ENCODE measurements around the gene RALGDS. TPM values are rescaled to one million over a fixed set of nuclear protein-coding genes. Genes with fewer than 3 reads are reported as not detected.

Gene RALGDS
- total RNA-seq, 4 donors from 2014 or later: 26.0 to 95.1 (median 38.9) TPM

DNA sequence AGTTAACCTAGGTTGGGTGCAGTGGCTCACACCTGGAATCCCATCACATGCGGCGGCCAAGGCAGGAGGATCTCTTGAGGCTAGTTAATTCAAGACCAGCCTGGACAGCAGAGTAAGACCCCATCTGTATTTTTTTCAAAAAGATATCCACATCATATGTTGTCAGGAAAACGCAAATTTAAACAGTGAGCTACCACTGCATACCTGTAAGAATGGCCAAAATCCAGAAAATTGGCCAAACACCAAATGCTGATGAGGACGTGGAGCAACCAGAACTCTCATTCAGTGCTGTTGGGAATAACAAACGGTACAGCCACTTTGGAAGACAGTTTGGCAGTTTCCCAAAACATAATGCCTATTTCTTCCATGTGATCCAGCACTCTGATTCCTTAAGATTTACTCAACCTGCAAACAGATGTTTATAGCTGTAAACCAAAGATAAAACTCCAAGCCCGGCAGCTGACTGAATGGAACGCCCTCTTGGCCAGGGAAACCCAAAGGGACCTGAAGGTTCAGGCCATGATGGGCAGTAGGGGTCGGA, 46.9 kb downstream of the RALGDS start:
- TF ChIP-seq, protein P1, sequence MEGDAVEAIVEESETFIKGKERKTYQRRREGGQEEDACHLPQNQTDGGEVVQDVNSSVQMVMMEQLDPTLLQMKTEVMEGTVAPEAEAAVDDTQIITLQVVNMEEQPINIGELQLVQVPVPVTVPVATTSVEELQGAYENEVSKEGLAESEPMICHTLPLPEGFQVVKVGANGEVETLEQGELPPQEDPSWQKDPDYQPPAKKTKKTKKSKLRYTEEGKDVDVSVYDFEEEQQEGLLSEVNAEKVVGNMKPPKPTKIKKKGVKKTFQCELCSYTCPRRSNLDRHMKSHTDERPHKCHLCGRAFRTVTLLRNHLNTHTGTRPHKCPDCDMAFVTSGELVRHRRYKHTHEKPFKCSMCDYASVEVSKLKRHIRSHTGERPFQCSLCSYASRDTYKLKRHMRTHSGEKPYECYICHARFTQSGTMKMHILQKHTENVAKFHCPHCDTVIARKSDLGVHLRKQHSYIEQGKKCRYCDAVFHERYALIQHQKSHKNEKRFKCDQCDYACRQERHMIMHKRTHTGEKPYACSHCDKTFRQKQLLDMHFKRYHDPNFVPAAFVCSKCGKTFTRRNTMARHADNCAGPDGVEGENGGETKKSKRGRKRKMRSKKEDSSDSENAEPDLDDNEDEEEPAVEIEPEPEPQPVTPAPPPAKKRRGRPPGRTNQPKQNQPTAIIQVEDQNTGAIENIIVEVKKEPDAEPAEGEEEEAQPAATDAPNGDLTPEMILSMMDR (IDR thresholded peaks at IDR 0.05; ENCODE audit: low read depth): no peak

DNA sequence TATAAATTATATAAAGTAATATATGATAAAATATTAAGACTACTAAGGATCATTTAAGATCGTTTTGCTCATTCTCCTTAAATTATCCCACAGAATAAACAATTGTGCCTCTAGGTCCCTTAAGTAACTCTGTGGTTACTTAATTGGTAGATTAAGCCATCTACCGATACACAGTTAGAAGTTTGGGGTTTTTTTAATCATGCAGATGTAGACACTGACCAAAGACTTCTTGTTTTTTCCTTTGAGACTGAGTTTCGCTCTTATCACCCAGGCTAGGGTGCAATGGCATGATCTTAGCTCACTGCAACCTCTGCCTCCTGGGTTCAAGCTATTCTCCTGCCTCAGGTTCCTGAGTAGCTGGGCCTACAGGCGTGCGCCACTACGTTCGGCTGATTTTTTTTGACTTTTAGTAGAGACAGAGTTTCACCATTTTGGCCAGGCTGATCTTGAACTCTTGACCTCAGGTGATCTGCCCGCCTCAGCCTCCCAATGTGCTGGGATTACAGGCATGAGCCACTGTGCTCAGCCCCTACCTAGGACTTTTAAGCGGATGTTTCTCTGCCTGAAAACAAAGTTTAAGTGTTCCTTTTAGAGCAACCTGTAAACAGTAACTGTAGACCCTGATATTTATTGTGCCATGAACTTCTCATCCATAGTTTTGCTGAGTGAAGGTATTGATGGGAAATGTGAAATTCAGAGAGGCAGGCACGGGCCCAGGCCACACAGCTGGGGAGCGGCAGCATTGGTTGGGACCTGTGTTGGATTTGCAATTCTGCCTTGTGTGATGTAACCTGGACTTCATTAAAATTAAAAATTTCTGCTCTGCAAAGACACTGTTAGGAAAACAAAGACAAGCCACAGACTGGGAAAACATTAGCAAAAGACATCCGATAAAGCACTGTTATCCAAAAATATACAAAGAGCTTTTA, 47.7 kb downstream of the RALGDS start:
- TF ChIP-seq, protein P1 (IDR thresholded peaks at IDR 0.05; ENCODE audit: low read depth): no peak

DNA sequence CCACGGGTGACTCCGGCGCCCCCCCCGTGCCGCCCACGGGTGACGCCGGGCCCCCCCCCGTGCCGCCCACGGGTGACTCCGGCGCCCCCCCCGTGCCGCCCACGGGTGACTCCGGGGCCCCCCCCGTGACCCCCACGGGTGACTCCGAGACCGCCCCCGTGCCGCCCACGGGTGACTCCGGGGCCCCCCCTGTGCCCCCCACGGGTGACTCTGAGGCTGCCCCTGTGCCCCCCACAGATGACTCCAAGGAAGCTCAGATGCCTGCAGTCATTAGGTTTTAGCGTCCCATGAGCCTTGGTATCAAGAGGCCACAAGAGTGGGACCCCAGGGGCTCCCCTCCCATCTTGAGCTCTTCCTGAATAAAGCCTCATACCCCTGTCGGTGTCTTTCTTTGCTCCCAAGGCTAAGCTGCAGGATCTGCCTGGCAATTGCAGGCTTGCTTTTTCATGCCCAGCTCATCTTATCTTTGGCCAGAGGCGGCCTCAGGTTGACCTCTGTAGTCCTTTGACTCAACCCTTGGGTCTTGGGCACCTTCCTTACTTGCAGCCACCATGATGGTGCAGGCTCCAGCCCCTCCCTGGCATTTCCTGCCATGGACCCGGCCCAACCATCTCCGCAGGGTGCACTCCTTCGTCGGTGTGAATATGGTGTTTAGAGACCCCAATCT, 49.4 kb downstream of the RALGDS start:
- TF ChIP-seq, protein P1 (IDR thresholded peaks at IDR 0.05; ENCODE audit: low read depth): no peak

DNA sequence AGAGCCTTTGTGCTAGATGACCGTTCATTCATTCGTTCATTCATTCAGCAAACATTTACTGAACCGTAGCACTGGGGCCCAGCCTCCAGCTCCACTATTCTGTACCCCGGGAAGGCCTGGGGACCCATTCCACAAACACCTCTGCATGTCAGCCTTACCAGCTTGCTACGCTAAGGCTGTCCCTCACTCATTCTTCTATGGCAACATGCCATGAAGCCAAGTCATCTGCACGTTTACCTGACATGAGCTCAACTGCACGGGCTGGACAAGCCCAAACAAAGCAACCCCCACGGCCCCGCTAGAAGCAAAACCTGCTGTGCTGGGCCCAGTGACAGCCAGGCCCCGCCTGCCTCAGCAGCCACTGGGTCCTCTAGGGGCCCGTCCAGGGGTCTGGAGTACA, 53.2 kb downstream of the RALGDS start:
- TF ChIP-seq, protein P1 (IDR thresholded peaks at IDR 0.05; ENCODE audit: low read depth): no peak

DNA sequence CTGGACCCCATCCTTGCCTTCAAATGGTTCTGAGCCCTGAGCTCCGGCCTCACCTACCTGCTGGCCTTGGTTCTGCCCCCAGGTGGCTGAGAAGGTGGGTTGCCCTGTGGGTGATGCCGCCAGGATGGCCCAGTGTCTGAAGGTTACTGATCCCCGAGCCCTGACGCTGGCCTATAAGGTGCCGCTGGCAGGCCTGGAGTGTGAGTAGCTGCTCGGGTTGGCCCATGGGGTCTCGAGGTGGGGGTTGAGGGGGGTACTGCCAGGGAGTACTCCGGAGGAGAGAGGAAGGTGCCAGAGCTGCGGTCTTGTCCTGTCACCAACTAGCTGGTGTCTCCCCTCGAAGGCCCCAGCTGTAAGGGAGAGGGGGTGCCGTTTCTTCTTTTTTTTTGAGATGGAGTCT, 54.0 kb downstream of the RALGDS start:
- TF ChIP-seq, protein P1 (IDR thresholded peaks at IDR 0.05; ENCODE audit: low read depth): no peak

DNA sequence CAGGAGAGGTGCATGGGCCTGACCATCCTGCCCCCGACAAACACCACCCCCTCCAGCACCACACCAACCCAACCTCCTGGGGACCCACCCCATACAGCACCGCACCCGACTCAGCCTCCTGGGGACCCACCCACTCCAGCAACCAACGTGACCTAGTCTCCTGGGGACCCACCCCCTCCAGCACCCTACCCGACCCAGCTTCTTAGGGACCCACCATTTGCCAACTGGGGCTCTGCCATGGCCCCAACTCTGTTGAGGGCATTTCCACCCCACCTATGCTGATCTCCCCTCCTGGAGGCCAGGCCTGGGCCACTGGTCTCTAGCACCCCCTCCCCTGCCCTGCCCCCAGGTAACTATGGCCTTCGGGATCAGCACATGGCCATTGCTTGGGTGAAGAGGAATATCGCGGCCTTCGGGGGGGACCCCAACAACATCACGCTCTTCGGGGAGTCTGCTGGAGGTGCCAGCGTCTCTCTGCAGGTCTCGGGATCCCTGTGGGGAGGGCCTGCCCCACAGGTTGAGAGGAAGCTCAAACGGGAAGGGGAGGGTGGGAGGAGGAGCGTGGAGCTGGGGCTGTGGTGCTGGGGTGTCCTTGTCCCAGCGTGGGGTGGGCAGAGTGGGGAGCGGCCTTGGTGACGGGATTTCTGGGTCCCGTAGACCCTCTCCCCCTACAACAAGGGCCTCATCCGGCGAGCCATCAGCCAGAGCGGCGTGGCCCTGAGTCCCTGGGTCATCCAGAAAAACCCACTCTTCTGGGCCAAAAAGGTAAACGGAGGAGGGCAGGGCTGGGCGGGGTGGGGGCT, 54.7 kb downstream of the RALGDS start:
- TF ChIP-seq, protein P1 (IDR thresholded peaks at IDR 0.05; ENCODE audit: low read depth): no peak

Data from subcutaneous adipose tissue (tissue), 4 donors.